GM12891 (cell line): ENCODE measurements around the gene IL18BP.

Source experiments
- POLR2A ChIP-seq: IDR thresholded peaks from 2 replicates; pipeline ENCODE4 v1.6.1; 2011; ENCODE audit warnings: low read depth, low read length, control low read depth
- POLR2AphosphoS5 ChIP-seq: IDR thresholded peaks from 2 replicates; pipeline ENCODE4 v1.6.1; 2011; ENCODE audit warnings: low read depth, low read length, control low read depth
- POU2F2 ChIP-seq: IDR thresholded peaks from 2 replicates; pipeline ENCODE4 v1.6.1; 2011; ENCODE audit warnings: low read depth, mild to moderate bottlenecking, control low read depth, low read length, moderate library complexity
- SPI1 ChIP-seq: IDR thresholded peaks from 2 replicates; pipeline ENCODE4 v1.6.1; 2011; ENCODE audit warnings: low read depth, low read length, control low read depth
- TAF1 ChIP-seq: IDR thresholded peaks from 2 replicates; pipeline ENCODE4 v1.6.1; 2011; ENCODE audit warnings: low read depth, low read length, control low read depth

DNA sequence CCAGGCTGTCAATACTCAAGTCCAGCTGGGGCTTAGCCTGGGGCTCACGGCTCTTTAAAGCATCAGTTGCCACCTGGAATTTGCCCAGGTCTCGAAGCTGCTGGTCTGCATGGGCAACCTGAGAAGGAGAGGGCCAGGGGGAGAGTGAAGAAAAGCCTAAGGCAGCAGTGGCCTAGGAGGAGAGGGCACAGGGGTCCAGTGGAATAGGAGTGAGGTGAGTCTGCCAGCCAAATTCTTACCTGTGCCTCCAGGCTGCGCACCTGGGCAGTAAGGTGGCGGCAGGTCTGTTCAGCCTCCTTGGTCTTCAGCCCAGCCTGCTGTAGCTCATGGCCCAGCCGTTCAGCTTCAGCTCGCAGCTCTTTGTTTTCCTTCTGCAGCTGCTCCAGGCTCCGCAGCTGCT lies 10.0 kb downstream of the IL18BP start:
- TF ChIP-seq POLR2A, result no peak
- TF ChIP-seq TAF1, result no peak
- no peak for TF ChIP-seq POLR2AphosphoS5
- no peak for TF ChIP-seq POU2F2
- no peak for TF ChIP-seq SPI1
